Measurements from ENCODE around the gene OPCML.

Gene OPCML

DNA sequence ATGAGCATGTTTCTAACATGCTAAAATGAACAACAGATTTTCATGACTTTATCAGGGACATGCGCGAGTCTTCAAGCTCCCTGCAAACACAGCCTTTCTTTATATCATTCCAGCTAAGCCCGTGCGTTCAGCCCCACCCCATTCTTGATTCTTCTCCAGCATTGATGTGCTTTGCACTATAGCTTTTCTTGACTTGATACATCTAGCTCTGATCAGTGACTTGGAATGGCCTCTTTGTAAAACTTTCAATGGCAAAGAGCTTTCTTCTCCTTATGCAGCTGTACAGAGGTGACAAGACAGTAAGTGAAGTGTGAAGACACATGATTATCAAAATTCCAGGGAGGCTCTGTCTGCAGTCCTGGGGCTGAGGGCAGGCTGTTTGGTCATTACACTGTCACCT lies 561.0 kb downstream of the OPCML start:
- no peak for DNase-seq

DNA sequence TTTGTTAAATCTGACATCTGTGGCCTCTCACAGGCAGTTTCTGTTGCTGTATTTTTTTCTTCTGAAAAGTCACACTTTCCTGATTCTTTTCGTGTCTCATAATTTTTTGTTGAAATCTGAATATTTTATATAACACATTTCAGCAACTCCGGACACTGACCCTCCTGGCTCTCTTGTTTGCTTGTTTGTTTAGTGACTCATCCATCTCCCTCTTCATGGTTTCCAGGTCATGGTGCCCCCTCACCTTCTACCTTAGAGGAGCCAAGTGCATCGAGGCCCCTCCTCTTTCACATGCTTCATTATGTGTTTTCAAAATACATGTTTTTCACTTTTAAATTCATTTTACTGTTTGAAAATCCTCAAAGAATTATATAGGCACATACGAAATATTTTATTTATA lies 562.4 kb downstream of the OPCML start:
- no peak for DNase-seq

DNA sequence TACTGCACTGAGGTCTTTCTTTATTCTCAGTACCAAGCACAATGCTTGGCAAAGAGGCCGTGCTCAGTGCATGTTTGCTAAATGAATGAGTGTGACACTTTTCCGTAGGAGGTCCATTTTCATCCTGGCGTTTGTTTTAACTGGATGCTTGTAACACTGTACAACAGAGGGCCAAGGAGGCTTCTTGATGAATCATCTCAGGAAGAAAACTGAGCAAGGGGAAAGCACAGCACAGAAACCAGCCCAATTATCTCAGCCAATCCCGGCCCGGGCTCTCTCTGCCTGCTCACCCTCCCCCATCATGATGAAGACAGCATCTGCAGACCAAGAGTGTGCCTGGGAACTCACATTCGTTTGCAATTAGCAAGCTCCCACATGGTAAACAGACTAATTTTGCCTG lies 570.3 kb downstream of the OPCML start:
- no peak for DNase-seq

DNA sequence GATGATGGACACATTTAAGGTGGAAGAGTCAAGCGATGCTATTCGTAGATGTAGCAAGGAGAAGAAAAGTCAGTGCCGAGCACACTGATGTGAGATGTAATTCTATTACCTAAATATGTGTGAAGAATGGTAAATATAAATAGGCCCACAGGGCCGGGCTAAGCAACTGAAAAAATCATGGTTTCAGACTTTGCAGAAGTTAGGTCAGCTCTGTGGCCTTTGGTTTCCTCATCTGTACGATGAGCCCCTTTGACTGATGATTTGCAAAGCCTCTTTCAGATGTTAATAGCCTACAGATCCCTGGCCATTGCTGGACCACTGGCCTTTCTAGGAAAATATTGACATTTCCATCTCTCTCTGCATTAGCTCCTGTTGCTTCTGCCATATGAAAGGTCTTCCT lies 570.8 kb downstream of the OPCML start:
- no peak for DNase-seq

DNA sequence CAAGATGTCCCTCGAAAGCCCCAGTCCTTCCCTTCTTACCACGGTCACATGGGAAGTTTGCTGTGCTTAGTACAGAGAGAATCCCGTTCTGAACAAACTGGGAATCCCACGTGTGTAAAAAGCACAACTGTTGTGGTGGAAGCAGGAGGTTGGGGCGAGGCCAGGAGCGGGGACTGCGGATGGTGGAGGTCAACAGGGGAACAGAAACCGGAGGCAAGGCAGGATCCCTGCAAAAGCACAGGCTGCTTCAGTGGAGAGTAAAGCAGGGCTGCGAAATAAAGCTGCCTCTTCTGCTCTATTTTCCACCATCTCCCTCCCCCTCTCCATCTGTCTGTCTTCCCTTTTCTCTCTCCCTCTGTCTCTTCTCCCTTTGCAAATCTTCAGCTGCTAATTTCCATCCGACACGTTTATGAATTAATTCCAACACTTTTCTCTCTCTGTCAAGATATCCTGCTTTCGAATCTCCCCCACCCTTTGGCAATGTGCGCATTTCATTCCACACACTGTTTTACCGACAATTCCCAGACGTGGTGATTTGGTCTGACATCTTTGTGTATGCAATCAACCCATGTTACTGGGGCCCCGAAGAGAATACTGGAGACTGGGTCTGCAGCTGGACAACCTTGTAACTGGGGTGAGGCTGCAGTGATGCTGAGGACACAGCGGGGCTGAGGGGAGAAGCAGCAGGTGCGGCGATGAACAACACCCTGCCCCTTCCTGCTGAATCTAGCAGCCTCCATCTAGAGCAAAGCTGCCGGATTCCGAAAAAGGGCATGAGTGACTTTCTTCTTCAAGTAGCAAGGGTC lies 571.8 kb downstream of the OPCML start:
- DNase-seq = no peak

GRCh38 chr11:132959693-132960092 lies 572.6 kb downstream of the OPCML start:
- no peak for DNase-seq

- DNase-seq = no peak
Measured at GRCh38 chr11:132957881-132958280, 574.4 kb downstream of the OPCML start.

- DNase-seq = no peak
Measured at GRCh38 chr11:132948252-132948651, 584.0 kb downstream of the OPCML start.

DNA sequence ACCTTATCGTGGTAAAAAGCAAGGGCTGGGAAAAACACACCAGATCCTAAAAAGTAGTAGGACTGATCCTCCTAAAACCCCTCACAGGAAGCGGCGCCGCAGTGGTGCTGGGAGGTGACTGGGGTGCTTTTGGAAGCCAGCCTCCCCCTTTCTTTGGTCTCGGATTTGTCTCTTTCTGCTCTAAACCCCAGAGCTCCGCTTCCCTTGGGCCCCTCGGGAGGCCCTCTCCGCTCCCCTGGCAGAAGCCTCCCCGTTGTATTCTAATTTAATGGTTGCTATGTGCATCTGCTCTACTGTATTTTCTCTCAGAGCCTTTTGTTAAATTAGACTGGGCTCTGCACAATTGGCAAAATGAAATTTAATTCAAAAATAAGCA lies 587.7 kb downstream of the OPCML start:
- DNase-seq = no peak

DNA sequence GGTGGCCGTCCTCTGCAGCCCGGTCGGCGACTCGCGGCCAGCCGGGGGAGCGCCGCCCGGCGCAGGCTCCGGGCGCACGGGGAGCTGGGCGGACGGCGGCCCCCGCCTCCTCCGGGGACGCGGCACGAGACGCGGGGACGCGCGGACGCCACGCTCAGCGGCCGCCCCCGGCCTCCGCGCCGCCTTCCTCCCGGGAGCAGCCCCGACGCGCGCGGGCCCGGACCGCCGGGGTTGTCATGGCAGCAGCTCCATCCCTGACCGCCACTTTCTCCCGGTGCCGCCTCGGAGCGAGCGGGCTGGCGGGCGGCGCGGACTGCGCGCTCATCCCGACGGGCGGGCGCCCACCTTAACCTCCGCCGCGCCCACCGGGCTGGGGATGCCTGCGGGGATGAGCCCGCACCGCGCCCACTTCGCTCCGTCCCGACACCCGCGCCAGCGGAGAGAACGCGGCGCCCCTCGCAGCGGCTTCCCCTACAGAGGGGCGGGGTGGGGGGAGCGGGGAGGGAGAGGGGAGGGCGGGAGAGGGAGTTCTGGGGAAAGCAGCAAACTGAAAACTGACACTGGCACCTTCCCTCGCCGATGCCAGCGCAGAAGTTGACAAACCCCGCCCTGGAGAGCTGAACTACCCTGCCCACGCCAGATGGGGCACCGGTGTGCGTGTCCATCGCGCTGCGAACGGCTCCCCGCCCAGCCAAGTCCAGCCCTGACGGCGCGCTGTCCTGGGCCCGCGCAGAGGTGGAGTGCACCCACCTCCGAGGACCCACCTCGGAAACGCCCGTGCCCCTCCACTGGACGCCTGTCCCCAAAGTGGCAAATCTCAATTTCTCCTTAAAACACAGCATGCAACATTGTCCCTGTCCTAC lies 588.4 kb downstream of the OPCML start:
- DNase-seq = no peak

- DNase-seq = no peak
Measured at GRCh38 chr11:132943357-132943705, 589.0 kb downstream of the OPCML start.

GRCh38 chr11:132942611-132943356 lies 589.5 kb downstream of the OPCML start:
- DNase-seq = no peak

DNA sequence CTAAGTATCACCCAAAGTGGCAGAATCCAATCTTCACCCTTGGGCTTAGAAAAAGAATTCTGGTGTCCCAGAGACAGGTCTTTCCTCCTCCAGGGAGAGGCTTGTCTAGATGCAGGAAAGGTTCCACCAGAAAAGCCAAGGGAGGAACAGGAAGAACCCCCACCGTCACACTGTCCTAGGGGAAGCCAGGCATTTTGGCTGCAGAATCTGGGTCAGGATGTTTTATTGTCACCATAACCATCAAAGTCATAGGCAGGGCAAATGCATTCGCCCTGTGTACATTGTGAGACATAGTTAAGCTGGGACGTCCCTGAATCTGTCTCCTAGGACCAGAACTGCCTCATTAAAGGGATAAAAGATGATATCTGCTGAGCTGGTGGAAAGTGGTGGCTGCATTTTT lies 590.5 kb downstream of the OPCML start:
- DNase-seq = no peak

GRCh38 chr11:132941024-132941646 lies 591.2 kb downstream of the OPCML start:
- peak in 1 of 2 donors; percentile 5 for DNase-seq

DNA sequence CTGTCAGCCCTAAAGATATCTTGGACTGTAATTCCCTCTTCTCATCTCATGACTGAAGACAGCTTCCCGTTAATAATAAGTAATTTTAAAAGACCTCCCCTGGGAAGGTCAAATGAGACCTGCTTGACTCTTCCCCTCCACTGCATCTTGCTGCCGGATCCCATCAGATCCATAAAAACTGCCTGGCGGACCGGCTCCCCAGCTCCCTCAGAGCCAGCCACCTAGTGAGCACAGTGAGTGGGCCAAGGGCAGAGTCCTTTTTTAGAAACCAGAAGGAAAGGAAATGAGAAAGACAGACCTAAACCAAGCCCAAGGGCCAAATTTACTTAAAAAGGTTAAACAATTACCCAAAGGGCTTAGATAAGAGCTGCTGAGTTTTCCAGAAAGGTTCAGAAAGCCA lies 595.3 kb downstream of the OPCML start:
- no peak for DNase-seq

DNA sequence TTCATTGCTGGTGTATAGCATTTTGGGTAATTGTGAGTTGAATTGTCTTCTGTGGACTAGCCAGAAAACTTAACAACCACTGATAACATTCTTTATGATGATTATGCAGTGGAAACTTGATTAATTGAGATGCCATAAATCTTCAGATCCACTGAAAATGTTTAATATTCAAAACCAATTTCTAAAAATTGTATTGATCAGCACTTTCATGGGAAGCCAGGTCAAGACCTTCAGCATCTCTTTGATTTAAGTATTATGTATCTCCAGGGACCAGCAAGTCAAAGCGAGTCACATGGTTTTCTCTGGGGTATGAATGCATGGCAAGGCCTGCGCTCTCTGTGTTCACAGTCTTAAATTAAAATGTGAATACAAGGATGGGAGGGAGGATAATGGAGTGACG lies 596.9 kb downstream of the OPCML start:
- no peak for DNase-seq

DNA sequence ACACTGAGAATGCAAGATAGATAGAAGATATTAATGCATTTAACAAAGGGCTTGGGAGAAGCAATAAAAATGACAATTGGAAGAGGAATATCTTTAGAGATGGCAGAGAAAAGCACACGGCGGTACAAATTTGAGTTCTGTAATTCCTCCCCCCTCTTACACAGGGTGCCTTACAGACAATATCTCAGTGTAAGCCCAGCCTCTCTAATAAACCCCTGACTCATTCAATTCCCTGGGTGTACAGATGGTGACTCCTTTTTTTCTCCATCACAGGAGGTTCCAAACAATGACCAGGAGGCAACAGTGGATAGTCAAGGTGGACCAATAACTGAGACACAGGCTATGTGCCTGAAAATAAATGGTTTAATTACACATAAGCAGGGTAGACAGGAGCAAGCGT lies 598.6 kb downstream of the OPCML start:
- DNase-seq = no peak

GRCh38 chr11:132925825-132926469 lies 606.4 kb downstream of the OPCML start:
- DNase-seq = no peak

- no peak for DNase-seq
Measured at GRCh38 chr11:132921597-132921996, 610.7 kb downstream of the OPCML start.

DNA sequence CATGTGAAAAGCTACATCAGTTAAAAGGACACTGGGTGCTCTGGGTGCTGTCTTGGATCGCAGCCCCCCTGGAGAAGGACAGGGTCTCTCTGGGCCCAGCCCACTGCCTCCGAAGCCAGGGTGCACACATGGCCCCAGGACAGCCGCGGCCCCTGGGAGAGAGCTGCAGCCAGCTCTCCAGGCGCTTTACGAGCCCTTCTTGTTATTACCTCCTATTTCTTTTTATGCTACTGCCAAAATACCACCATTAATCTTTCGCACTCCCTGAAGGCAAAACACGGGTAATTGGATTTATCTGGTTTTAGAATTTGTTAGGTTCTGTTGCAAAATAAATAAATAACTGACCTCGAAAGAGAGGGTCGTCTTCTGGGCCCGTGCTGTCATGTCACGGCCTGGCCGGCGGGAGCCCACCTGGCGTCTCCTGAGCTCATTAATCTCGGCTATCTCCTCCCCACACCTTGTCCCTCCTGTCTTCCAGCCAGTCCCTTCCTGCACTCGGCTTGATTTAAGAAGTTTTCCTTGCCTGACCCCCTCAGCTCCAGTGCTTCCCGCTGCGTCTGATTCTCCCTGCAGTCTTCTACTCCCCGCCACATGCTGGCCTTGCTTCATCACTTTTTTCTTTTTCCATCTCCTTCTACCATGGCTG lies 611.7 kb downstream of the OPCML start:
- no peak for DNase-seq

DNA sequence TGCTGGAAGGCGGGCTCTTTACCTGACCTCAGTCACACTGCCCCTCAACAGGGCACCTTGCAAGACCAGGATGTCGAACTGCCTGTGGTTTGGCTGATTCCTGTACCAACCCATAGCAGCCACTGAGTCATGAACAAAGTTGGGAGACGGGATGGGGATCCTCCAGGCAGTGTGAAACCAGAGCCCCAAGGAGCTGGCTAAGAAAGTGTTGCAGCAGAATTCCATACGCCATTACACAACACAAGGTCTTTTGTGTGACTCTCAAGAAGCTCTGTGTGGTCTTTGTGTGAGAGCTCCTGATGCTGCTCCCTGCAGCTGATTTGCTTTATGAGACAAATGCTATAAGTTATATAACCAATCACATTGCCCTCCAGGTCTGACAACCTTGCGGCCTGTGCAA lies 617.7 kb downstream of the OPCML start:
- no peak for DNase-seq

DNA sequence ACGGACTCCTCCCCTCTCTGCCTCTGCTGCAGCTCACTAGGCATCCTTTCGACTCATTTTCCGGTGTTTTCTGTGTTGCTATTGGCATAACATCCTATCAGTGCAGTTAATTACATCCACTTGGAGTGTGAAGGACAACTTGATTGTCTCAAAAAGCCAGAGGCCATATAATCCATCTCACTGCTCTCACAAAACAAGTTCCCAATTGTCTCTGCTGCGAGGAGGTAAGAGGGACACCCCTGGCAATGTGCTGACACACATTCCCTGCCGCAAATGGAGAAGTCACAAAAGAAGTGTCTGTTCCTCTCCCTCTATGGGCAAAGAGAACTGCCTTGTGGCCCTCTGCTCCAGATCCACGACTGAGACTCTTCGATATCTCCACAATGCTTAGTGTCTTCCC lies 618.4 kb downstream of the OPCML start:
- no peak for DNase-seq
